TTC549 (cell line): ENCODE data around the gene PTH2.

Experiments
- FAIRE-seq: peaks from 2 replicates; lab custom pipeline; 2012; peaks lifted over from hg19 to GRCh38; lab: Jason Lieb, UNC

Gene PTH2

DNA sequence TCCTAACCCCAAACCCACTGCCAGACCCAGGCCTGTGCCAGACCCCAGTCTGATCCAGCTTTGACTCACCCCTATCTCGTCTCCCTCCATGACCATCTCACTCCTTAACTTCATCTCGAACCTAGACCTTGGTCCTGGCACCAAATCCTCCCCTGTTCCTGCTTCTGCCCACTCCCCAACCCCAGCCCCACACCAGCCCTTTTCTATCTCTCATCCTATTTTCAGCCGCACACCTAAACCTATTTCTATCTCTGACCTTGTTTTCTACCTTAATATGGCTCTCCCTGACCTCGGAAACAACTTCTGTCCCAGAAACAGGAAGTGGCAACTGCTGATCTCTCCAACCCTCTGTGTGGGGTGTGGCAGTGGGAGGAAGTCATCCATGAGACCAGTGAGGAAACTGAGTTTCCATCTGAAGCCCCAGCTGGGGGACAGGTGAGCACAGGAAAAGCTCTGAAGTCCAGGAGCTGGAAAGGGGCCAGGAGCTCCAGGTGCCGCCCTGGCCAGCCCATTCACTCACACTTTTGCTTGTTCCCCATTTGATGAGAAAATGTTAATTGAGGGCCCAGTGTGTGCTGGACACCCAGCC is 13.7 kb downstream of the PTH2 start:
- FAIRE-seq: no peak

DNA sequence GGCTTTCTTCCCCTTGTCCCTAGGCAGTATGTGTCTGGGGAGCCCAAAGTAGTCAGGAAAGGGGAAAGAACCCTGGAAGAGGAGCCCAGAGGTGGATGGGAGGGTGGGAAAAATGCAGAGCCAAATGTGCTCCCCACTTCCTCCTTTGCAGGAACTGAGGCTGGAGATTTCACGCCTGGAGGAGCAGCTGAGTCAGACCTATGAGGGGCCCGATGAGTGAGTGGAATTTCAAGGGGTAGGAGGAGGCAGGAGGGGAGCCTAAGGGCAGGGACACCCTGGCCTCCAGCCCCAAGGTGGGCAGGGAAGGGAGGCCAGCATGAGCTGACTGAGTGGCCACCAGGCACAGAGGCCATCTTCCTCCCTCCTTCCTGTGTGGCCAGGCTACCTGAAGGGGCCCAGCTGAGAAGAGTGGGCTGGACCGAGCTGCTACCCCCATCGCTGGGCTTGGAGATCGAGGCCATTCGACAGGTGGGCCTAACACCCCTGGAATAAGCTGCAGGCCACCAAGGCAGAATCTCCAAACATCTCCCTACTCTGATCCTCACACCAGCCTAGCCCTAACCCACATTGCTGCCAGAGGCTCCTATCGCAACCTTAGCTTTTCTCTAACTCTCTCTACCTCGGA is 14.3 kb downstream of the PTH2 start:
- no peak for FAIRE-seq

DNA sequence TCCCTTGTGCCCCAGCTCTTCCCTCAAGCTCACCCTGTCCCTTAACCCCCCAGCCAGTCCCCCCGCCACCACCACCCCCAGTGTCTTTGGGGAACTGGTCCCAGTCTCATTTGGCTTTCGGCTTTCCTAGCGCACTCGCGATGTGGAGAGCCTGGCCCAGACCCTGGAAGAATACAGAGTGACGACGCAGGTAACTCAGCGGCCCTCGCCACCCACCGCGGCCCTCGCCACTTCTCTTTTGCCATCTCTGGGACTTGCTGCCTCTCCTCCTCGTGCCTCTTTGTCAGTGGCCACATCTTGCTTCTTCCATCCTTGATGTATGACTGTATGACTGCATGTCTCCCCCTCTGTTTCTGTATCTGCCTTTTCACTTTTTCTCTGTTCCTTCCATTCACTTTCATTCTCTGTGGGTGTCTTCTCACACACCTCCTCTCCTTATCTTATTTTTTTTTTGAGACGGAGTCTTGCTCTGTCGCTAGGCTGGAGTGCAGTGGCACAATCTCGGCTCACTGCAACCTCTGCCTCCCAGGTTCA is 15.7 kb downstream of the PTH2 start:
- no peak for FAIRE-seq

DNA sequence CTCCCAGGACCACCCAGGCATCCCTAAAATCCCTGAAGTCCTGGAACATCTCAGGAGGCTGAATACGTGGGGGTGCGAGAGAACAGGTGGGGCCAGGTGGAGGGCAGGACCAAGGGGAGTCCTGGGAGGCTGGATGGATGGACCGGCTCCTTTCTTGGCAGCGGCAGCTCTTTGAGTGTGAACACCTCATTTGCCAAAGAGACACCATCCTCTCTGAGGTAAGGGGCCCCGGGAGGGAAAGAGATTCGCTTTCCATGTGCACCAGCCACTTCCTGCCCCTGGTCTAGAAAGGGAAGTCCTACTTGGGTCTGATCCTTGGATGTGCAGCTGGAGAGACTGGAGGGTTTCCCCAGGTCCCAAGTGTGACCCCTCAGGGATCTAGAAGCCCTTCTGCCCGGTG is 16.2 kb downstream of the PTH2 start:
- FAIRE-seq: no peak

DNA sequence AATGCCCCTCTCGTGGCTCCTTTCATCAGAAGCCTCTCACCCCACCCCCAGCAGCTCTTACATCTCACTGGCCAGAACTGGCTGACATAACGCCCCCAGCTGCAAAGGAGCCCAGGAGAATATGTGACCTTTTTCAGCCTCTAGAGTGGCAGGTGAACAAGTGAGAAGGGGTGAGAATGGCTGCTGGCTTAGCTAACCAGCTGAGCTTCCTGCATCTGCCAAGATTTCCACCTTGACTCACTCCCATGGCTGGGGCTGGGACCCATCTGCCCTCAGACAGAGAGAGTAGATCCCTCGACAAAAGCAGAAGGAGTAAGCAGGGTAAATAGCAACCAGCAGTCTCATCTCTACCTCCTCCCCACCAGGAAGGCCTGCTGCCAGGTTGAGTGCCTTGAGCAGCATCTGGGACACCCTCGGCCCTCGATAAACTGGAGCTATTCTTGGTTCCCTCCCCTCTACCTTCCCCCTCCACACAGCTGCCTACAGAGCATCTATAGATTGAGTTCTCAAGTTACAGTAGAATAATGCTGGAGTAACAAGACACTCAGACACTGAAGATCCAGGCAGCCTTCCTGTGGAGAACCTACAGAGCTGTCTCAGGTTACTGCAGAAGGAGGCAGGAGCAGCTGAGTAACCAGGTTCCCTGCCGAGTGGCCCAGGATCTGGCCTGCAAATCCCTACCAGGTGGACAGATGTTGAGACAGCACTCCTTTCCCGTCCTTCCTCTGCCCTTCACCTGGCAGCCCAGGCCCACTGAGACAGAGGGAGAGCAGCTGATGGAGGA is 19.6 kb downstream of the PTH2 start:
- FAIRE-seq: no peak

DNA sequence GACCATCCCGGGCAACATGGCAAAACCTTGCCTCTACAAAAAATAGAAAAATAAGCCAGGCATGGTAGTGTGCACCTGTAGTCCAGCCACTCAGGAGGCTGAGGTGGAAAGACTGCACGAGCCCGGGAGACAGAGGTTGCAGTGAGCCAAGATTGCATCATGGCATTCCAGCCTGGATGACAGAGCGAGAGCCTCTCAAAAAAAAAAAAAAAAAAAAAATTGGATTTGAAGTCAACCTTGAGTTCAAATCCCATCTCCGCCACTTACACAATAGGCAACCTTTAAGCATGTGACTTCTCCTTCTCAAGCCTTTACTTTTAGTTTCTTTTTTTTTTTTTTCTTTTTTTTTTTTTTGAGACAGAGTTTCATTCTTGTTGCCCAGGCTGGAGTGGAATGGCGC is 23.2 kb downstream of the PTH2 start:
- no peak for FAIRE-seq

DNA sequence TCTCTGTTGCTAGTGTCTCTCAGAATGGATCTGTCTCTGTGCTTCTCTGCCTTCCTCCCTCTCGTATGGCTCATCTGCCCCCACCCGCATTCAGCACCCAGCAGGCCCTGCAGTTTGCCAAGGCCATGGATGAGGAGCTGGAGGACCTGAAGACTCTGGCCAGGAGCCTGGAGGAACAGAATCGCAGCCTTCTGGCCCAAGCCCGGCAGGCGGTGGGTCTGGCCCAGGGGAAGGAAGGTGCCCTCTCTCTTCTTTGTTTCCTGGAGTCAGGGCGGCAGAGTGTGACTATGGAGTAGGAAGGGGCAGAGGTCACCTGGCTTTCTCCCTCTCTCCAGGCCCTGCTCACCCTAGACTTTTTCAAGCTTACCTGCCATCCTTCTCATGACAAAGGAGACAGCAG is 24.3 kb downstream of the PTH2 start:
- FAIRE-seq: no peak

DNA sequence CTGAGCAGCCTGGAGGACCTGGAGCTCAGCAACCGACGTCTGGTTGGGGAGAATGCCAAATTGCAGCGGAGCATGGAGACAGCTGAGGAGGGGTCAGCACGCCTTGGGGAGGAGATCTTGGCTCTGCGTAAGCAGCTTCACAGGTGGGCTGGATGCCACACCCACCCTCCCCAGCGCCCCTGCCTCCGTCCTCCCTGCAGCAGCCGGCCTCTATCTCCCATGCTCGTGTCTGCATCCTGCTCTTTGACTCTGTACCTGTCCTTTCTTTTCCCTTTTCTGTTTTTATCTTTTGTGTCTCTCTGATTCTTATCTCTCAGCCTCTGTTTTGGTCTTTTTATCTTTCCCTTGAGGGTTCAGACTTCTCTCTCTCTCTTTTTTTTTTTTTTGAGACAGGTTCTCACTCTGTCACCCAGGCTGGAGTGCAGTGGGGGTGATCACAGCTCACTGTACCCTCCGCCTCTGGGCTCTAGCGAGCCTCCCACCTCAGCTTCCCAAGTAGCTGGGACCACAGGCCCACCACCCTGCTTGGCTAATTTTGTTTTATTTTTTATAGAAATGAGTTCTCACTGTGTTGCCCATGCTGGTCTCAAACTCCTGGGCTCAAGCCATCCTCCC is 25.1 kb downstream of the PTH2 start:
- no peak for FAIRE-seq

DNA sequence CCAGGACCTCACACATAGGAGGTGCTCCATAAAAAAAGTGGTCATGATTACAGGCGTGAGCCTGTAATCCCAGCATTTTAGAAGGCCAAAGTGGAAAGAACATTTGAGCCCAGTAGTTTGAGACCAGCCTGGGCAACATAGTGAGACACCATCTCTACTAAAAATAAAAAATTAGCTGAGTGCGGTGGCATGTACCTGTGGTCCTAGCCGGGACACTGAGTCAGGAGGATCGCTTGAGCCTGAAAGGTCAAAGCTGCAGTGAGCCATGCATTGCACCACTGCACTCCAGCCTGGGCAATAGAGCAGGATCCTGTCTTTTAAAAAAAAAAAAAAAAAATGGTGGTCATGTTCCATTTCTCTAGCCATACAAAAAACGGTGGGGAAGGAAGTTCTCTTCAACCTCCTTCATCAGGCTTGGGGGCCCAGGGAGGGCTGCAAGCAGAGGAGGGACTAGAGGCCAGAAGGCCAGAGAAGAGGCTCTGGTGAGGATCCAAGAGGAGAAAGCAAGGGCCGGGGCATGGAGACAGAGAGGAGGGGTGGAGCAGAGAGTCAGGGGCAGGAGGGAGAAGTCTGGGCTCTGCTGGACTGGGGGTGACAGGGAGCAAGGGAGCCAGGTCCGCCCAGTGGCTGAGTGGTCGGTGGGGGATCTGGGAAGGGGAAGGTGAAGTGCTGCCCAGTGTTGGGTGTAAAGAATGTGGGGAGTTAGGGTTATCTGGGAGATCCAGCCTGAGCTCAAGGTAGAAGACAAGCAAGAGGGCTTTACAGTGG is 26.3 kb downstream of the PTH2 start:
- no peak for FAIRE-seq

DNA sequence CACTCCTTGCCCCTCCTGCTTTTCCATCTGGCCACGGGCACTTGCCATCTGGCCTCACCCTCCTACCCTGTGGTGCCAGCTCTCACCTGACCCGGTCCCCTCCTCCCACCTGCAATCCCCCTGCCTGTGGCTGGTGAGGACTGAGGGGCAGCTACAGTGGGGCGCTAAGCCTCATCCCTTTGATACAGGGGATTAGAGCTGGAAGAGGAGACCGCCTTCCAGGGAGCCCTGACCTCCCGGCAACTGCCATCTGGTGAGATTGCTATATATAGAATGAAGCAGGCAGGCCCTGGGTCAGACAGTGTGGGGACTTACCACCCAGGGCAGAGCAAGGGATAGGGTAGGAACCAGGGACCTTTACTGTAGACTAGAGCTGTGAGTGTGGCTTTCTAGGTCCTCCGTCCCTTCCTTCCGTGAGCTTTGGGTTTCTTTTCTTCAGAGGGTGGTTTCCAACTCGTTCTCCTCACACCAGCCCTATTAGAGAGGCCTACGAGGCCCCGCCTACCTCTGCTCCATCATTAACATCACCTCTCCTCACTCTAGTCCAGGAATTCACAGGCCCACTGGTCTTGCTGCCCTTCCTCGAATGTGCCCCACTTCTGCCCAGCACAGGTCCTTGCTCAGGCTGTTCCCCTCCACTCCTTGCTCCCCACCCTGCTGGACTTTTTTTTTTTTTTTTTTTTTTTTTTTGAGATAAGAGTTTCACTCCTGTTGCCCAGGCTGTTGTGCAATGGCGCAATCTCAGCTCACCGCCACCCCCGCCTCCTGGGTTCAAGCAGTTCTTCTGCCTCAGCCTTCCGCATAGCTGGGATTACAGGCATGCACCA is 27.4 kb downstream of the PTH2 start:
- no peak for FAIRE-seq

DNA sequence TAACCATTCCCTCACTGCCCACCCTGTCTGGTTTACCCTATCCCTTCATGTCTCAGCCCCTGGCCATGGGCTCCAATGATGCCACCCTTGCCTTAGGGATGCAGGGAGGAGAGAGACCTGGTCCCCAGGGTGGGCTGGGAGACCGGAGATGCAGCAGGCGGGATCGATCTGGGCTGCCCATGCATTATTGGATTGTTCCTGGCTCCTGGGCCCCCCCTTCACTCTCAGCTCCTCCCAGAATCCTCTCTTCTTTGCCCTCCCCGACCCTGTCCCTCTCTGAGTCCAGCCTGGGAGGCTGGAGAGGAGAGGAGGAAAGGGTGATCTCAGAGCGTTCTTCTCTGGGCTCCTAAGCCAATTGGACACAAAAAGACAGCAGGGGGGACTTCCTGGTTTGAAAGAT is 29.4 kb downstream of the PTH2 start:
- no peak for FAIRE-seq

DNA sequence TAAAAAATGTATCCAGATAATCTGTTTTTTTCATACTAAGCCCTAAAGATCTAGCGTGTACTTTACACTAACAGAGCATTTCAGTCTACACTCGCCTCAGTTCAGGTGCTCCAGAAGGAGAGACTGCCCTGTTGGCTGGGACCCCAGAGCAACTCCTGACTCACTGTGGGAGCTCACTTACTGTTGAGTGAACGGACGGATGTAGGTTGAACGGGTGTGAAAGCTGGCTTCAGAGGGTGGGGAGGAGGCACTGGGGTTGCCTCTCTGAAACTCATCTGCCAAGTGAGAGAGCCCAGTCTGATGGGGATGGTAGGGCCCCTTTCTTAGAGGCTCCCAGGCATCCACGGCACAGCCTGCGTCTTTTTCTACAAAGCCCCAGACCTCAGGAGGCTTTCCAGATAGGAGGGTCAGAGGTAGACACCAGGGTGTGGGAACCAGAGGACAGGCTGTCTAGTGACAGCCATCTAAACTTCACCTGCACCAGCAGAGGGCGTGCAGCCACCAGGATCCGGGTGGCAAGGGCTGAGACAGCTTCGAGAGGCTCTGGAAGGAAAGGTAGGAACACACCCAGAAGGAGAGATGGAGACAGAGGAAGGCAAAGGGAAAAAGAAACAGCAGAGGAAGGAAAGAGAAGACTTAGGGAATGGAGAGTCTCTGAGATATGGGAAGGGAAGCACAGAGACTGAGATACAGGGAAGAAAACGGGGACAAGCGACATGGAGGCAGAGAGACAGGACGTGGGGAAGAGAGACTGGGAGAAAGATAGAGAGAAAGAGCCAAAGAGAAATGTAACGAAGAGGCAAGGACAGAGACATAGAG is 31.5 kb downstream of the PTH2 start:
- FAIRE-seq: no peak

DNA sequence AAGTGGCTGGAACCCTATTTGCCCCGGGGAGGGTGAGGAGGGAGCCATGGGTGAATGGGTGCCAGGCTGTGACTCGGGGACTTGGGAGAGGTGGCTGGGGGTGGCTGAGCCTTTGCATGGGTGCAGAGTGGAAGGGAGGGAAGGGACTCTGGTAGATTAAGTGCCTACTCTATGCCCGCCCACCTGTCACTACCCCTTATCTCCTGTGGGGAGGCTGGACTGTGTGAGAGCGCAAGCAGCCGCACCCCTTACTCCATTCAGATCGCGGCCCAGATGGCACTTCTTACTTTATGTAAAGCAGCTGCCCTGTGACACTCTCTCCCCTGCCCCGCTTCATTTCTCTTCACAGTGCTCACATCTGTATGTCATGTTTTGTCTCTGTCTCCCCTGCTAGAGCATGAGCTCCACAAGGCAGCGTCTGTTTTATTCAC is 32.3 kb downstream of the PTH2 start:
- FAIRE-seq: no peak

DNA sequence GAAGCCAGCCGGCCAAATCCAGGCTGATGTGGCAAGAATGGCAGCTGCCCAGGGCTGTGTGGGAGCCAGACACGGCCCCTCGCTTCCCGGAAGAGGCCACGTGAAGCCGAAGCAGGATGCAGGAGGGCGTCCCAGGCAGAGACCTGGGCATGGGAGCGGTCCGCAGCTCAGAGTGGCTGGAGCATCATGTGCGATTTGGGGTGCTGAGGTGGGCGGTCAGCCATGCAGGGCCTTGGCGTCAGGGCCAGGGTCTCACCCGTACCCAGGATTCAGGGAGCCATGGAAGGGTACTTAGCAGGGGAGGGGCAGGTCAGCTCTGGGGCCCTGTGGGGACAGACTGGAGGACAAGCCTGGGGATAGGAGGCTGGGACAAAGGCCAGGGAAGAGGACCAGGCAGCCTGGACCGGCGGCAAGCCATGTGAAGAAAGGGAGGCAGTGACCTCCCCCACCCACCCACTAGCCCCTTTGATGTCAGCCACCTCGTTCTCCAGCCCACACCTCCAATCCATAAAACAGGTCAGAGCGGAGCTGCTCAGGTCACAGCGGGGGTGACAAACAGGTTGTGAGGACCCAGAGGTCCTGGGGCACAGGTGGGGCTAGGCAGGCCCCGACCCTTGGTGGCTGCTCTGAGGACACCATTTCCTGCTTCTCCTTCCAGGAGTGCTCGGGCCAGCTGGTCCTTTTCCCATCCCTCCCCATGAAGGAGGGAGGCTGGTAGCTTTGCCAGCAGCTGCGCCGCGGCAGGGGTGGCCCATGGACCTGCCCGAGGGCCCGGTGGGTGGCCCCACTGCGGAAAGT is 32.9 kb downstream of the PTH2 start:
- FAIRE-seq: no peak

DNA sequence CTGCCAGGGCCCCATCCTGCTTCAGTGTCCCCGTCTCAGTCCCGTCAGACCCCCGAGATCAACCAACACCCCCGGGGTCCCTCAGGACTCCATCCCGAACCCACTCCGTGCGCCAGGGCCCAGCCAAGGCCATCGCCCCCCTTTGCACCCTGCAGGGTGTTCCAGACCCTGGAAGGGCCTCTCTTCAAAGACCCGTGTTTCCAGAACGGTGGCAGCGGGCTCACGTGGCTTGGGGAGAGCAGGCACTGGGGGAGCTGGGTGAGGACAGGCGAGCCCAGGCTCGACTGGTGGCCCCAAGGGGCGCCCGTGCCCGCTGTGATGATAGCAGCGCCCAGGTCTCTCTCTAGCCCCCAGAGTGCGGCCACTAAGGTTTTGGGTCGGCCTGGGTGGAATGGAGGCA is 33.8 kb downstream of the PTH2 start:
- no peak for FAIRE-seq

DNA sequence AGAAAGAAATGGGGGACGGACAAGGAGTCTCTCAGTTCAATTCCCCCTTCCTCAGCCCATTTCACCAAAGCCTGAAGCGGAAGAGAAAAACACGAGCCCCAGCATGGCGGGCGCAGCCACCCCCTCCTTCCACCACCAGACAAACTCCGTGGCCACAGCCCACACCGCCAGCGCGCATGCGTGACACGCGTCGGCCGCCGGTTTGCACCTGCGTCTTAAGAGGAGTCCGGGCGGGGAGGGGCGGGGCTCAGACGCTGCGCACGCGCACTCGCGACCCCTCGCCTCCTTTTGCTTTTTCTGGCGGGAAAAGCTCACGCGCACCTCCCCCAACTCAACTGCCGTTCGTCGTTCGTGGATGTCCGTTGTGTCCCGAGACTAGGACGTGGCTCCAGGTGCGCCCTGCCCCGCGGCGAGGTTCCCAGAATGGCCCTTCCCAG is 35.3 kb downstream of the PTH2 start, which contains the start of gene KASH5:
TSS of gene KASH5 (plus strand) at position 314 of the 437 bp plus-strand sequence. CDS start 2,635 bp downstream, outside the sequence.
- FAIRE-seq: no peak

DNA sequence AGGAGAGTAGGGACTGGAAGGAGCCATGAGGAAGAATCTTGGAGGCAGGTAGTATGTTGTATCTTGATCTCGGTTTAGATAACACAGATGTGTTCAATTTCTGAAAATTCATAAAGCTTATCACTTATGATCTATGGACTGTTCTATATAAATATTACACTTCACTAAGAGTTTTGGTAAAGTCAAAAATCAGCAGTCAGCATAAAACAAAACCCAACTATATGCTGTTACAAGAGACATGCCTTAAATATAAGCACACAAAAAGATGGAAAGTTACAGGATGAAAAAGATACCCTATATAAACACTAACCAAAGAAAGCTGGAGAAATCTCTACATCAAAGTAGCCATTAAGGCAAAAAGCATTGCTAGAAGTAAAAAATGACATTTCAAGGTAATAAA is 39.6 kb downstream of the PTH2 start:
- no peak for FAIRE-seq

DNA sequence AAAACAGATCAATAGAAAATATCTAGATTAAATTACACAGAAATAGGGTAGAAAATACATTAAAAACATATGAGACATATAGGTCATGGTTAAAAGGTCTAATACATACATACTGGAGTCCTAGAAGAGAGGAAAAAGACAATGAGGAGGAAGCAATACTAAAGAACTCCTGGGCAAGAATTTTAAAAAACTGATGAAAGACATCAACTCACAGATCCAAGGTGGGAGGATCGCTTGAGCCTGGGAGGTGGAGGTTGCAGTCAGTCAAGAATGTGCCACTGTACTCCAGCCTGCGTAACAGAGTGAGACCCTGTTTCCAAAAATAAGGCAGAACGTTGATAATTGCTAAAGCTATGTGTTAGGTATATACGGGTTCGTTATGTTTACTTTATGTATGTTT is 40.6 kb downstream of the PTH2 start:
- FAIRE-seq: no peak

DNA sequence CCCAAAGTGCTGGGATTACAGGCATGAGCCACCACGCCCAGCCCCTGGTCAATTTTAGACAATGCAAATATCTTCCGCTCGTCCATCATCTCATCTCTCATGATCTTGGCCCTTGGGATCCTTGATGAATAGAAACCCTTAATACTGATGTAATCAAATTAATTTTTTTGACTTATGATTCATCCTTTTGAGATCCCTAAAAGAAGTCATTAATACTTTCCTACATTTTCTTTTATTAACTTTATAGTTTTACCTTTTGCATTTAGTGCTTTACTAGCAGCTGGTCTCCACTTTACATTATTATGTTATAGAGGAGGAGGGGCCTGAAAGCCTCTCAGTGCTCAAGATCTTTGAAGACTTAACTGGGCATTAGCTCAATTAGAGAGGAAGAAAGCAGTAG is 42.9 kb downstream of the PTH2 start:
- FAIRE-seq: no peak
